Endothelial cell of umbilical vein (primary cell): Measurements from ENCODE around the gene PITPNM3. TPM values are rescaled to one million over a fixed set of nuclear protein-coding genes. Genes with fewer than 3 reads are reported as not detected.

Experiments used
- BruUV-seq: library from RNA; stranded (reverse); fragments of 400-500 nt; replicated peaks from 2 replicates; lab custom pipeline; 2021; lab: Mats Ljungman, UMichigan
- CTCF ChIA-PET: fragments of 300-600, 350-600 bp; sonication (Branson Sonifier 250); formaldehyde crosslinking; loops from one replicate; lab custom pipeline; 2021; ENCODE audit warnings: antibody characterized with exemption, inconsistent platforms; lab: Charles Lee
- POLR2A ChIA-PET: fragments of 300-600, 350-600 bp; sonication (Branson Sonifier 250); formaldehyde crosslinking; loops from one replicate; lab custom pipeline; 2021; ENCODE audit warnings: antibody characterized with exemption, inconsistent platforms; lab: Charles Lee
- DNase-seq: peaks from one replicate; pipeline ENCODE4 v3.0.0-alpha.2; 2011; ENCODE audit warnings: low read depth, low spot score
- FAIRE-seq: peaks from 2 replicates; lab custom pipeline; 2011; peaks lifted over from hg19 to GRCh38; lab: Jason Lieb, UNC
- H2AFZ ChIP-seq: 2 replicates; pipeline ENCODE4 v1.6.0; 2012; ENCODE audit warnings: low read depth, low read length, control low read depth, inconsistent platforms
- H3K27ac ChIP-seq: 2 replicates; pipeline ENCODE4 v1.5.1; 2011; ENCODE audit warnings: low read depth, mild to moderate bottlenecking, control low read depth, low read length, moderate library complexity; ENCODE audit not compliant: insufficient read depth
- H3K27me3 ChIP-seq, 2 experiments: 2 replicates each; pipeline versions ENCODE4 v1.6.0 to v1.6.1; 2011; ENCODE audit warnings: low read length in 2 of 2, mixed read lengths in 1 of 2; ENCODE audit not compliant: control insufficient read depth in 2 of 2, insufficient read depth in 2 of 2
- H3K36me3 ChIP-seq, 2 experiments: 2 replicates in 1 of 2; 3 replicates in 1 of 2; pipeline ENCODE4 v1.5.1; 2011; ENCODE audit warnings: low read length in 2 of 2, mild to moderate bottlenecking in 1 of 2, moderate library complexity in 1 of 2; ENCODE audit not compliant: control insufficient read depth in 2 of 2, insufficient read depth in 2 of 2; ENCODE audit errors: extremely low read depth in 1 of 2
- H3K4me1 ChIP-seq: 3 replicates; pipeline ENCODE4 v1.5.1; 2011; ENCODE audit warnings: mild to moderate bottlenecking, low read length; ENCODE audit not compliant: control insufficient read depth, insufficient read depth; ENCODE audit errors: extremely low read depth
- H3K4me2 ChIP-seq: 2 replicates; pipeline ENCODE4 v1.6.1; 2011; ENCODE audit warnings: low read length, control low read depth, mixed read lengths; ENCODE audit not compliant: insufficient read depth
- H3K4me3 ChIP-seq, 3 experiments: fragments of 200-600 bp in 1 of 3; sonication (generic), shearing (Covaris generic) in 1 of 3; replicated peaks in 1 of 3; 2 replicates each; pipeline ENCODE4 v1.5.1; 2011 to 2016; ENCODE audit warnings: control low read depth in 3 of 3, low read length in 3 of 3, mild to moderate bottlenecking in 2 of 3, inconsistent platforms in 1 of 3, low read depth in 1 of 3, moderate library complexity in 1 of 3; ENCODE audit not compliant: insufficient read depth in 1 of 3
- H3K79me2 ChIP-seq: 2 replicates; pipeline ENCODE4 v1.6.0; 2012; ENCODE audit warnings: low read length, inconsistent platforms; ENCODE audit not compliant: control insufficient read depth, insufficient read depth
- H3K9ac ChIP-seq: replicated peaks from 2 replicates; pipeline ENCODE3; 2011; ENCODE audit warnings: low read length, control low read depth; ENCODE audit not compliant: insufficient read depth; ENCODE audit errors: extremely low read depth
- H3K9me1 ChIP-seq: replicated peaks from 3 replicates; pipeline ENCODE4 v1.6.0; 2011; ENCODE audit warnings: mild to moderate bottlenecking, low read length; ENCODE audit not compliant: control insufficient read depth, insufficient read depth; ENCODE audit errors: extremely low read depth
- H3K9me3 ChIP-seq: replicated peaks from 2 replicates; pipeline ENCODE4 v1.5.1; 2012; ENCODE audit warnings: low read length, inconsistent platforms; ENCODE audit not compliant: control insufficient read depth, insufficient read depth
- H4K20me1 ChIP-seq: replicated peaks from 2 replicates; pipeline ENCODE3; 2011; ENCODE audit warnings: mild to moderate bottlenecking, low read length; ENCODE audit not compliant: control insufficient read depth, insufficient read depth; ENCODE audit errors: extremely low read depth
- EZH2 ChIP-seq: IDR thresholded peaks from 2 replicates; pipeline ENCODE4 v1.6.1; 2012; ENCODE audit warnings: borderline replicate concordance, low read depth, mild to moderate bottlenecking, moderate library complexity, low read length, inconsistent platforms; ENCODE audit not compliant: severe bottlenecking
- FOS ChIP-seq: IDR thresholded peaks from 2 replicates; pipeline ENCODE4 v1.6.1; 2011; ENCODE audit warnings: mild to moderate bottlenecking, low read length, moderate library complexity, borderline replicate concordance; ENCODE audit not compliant: insufficient read depth
- GATA2 ChIP-seq: IDR thresholded peaks from 2 replicates; pipeline ENCODE4 v1.7.0; 2011; ENCODE audit warnings: low read depth, mild to moderate bottlenecking, moderate library complexity, mixed read lengths, low read length; ENCODE audit not compliant: insufficient read length, insufficient read depth
- JUN ChIP-seq: IDR thresholded peaks from 2 replicates; pipeline ENCODE4 v1.6.1; 2011; ENCODE audit warnings: borderline replicate concordance, low read depth; ENCODE audit not compliant: insufficient read length, insufficient read depth
- MYC ChIP-seq: IDR thresholded peaks from one replicate; pipeline ENCODE4 v1.6.1; 2011; ENCODE audit warnings: mild to moderate bottlenecking, low read depth, low read length
- POLR2A ChIP-seq: IDR thresholded peaks from 2 replicates; pipeline ENCODE4 v1.6.1; 2012; ENCODE audit warnings: low read depth, mild to moderate bottlenecking, control low read depth, low read length
- POLR2AphosphoS5 ChIP-seq: IDR thresholded peaks from 2 replicates; pipeline ENCODE4 v1.6.1; 2012; ENCODE audit warnings: low read depth, mild to moderate bottlenecking, control low read depth, low read length, moderate library complexity; ENCODE audit not compliant: insufficient read depth
- dilution Hi-C: fragments of 300-500 bp; cut with MboI; formaldehyde crosslinking; loops from one replicate; pipeline ENCODE4 v1.15.0; 2019; ENCODE audit warnings: low sequenced_read_pairs; ENCODE audit not compliant: extremely low pct_ligation_motif_present
- intact Hi-C: fragments of 100-400 bp; cut with micrococcal nuclease; formaldehyde crosslinking; loops from one replicate; pipeline ENCODE4 v1.10.0; 2022
- polyA plus RNA-seq, 4 experiments: library from polyadenylated mRNA; depleted of rRNA in 3 of 4; stranded (reverse) in 3 of 4; unstranded in 1 of 4; fragments of >200 nt; gene quantifications; 2 replicates each; pipeline versions ENCODE4 v1.2.1 to v1.2.3, GENCODE V29; 2011 to 2012; ENCODE audit warnings: missing spikeins in 1 of 4
- total RNA-seq: library from RNA; stranded (reverse); gene quantifications from 2 replicates; pipeline ENCODE4 v1.2.3, GENCODE V29; 2021
- TF ChIP-seq, protein P1 (sequence below), 2 donors: IDR thresholded peaks; 1 replicate in 1 of 2; 2 replicates in 1 of 2; pipeline ENCODE4 v1.5.1; 2011; ENCODE audit warnings: low read length in 2 of 2, mild to moderate bottlenecking in 2 of 2, moderate library complexity in 2 of 2, control low read depth in 1 of 2, inconsistent platforms in 1 of 2, low read depth in 1 of 2; ENCODE audit not compliant: insufficient read depth in 1 of 2; ENCODE audit errors: extremely low read depth in 1 of 2
- TF ChIP-seq, protein P2 (sequence below): IDR thresholded peaks from 2 replicates; pipeline ENCODE4 v1.6.1; 2011; ENCODE audit not compliant: insufficient read depth, insufficient read length

The PITPNM3 gene
- total and polyA plus RNA-seq, 2 donors (not counting 3 experiments of a cell fraction or from before 2014, with no cell fraction given): 1.0 to 1.9 TPM

DNA sequence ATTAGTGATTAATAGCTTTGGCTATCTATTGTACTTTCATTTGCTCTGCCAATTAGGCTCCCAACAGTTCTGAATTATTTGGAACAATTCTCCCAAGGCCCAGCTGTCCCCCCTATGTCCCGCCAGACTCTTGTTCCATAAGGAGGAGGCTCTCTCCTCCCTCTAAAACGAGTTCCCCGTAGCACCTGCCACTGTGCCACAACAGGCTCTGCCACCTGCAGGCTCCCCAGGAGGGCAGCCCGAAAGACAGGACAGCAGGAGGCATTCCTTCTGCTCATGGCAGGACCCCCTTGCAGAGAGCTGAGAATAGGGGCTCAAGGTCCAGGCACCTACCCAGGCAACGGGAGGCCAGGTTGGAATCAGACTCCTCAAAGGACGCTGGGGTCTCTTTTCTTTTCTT lies 9.0 kb downstream of the PITPNM3 start:
- no TSS peak for BruUV-seq
- Histone ChIP-seq H3K27ac (no peak overlapping the region), H3K9me3 (no peaks in the 10 kb centered on the region), H3K4me2 (no peak overlapping the region), H3K4me3 (no peak overlapping the region), H3K79me2 (no peaks in the 10 kb centered on the region), H3K9me1 (no peaks in the 10 kb centered on the region), H2AFZ (no peak overlapping the region), H3K9ac (no peak overlapping the region), H4K20me1 (no peaks in the 10 kb centered on the region), H3K36me3 (no peaks in the 10 kb centered on the region), H3K27me3 (no peaks in the 10 kb centered on the region), H3K4me1 (no peaks in the 10 kb centered on the region)
- dilution Hi-C loops: no loop called here
- FAIRE-seq: no peak
- no peak for DNase-seq
- TF ChIP-seq MYC (no peak), GATA2 (no peak), EZH2 (no peak)
- TF ChIP-seq, protein P1, sequence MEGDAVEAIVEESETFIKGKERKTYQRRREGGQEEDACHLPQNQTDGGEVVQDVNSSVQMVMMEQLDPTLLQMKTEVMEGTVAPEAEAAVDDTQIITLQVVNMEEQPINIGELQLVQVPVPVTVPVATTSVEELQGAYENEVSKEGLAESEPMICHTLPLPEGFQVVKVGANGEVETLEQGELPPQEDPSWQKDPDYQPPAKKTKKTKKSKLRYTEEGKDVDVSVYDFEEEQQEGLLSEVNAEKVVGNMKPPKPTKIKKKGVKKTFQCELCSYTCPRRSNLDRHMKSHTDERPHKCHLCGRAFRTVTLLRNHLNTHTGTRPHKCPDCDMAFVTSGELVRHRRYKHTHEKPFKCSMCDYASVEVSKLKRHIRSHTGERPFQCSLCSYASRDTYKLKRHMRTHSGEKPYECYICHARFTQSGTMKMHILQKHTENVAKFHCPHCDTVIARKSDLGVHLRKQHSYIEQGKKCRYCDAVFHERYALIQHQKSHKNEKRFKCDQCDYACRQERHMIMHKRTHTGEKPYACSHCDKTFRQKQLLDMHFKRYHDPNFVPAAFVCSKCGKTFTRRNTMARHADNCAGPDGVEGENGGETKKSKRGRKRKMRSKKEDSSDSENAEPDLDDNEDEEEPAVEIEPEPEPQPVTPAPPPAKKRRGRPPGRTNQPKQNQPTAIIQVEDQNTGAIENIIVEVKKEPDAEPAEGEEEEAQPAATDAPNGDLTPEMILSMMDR (IDR thresholded peaks at IDR 0.05; ENCODE audit: extremely low read depth in 1 of 2, insufficient read depth in 1 of 2, low read depth in 1 of 2, low read length in 2 of 2): no peak
- POLR2A ChIA-PET: no interaction called here
- CTCF ChIA-PET: interaction anchor here (0.9 to 1.2 kb wide), 2 partner anchors 11 to 13 kb away, joined by 3 read pairs; no protein-coding TSS in a partner anchor
- intact Hi-C loops: no loop called here

DNA sequence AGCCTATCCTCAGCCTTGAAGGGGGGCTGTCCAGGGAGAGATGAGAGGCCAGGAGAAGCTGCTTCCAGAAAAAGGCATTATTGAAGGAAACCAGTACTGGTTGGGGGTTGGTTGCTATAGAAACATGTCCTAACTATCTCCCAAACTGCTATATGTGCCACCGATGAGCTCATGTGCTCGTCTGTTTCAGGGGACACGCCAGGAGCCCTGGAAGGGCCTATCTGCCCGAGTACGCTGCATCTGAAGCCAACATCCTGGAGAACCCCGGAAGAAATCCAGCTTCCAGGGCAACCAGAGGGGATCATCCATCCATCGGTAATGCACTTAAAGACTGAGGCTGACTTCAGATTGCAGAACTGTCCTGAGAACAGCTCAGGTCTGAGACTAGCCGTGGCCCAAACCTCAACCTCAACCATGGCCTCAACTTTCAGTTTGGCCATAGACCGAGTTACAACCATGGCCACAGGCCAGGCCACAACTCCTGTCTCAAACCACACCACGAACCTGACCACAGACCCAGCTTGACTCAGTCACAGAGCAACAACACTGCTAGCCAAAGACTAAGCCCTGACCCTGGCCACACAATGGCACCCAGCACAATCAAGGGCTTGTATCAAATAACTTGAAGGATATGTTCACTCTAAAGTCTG lies 10.2 kb downstream of the PITPNM3 start:
- Histone ChIP-seq H3K9me1 (no peaks in the 10 kb centered on the region), H4K20me1 (no peaks in the 10 kb centered on the region), H2AFZ (no peak overlapping the region), H3K9me3 (no peaks in the 10 kb centered on the region), H3K36me3 (no peaks in the 10 kb centered on the region), H3K9ac (no peak overlapping the region), H3K27ac (no peak overlapping the region), H3K4me1 (no peaks in the 10 kb centered on the region), H3K4me2 (no peak overlapping the region), H3K4me3 (no peak overlapping the region), H3K79me2 (no peaks in the 10 kb centered on the region), H3K27me3 (no peaks in the 10 kb centered on the region)
- ChIA-PET CTCF (interaction anchor here (0.6 to 0.7 kb wide), 2 partner anchors 11 to 73 kb away, joined by 3 read pairs; no protein-coding TSS in a partner anchor), POLR2A (no interaction called here)
- TF ChIP-seq POLR2A: no peak
- TF ChIP-seq, protein P2, sequence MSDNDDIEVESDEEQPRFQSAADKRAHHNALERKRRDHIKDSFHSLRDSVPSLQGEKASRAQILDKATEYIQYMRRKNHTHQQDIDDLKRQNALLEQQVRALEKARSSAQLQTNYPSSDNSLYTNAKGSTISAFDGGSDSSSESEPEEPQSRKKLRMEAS: no peak
- TF ChIP-seq JUN: no peak
- TF ChIP-seq, protein P1 (IDR thresholded peaks at IDR 0.05; ENCODE audit: extremely low read depth in 1 of 2, insufficient read depth in 1 of 2, low read depth in 1 of 2, low read length in 2 of 2): no peak
- no peak for TF ChIP-seq GATA2
- TF ChIP-seq EZH2: no peak
- TF ChIP-seq MYC: no peak
- TF ChIP-seq POLR2AphosphoS5: no peak
- no peak for TF ChIP-seq FOS
- FAIRE-seq (no peak), DNase-seq (no peak)
- dilution Hi-C loops (no loop called here), intact Hi-C loops (no loop called here)
- BruUV-seq: no TSS peak
